OCI-LY7 (cell line): ENCODE results near the gene ASB4.

Source experiments
- CTCF ChIP-seq: fragments of 200-600 bp; sonication (generic); conservative IDR thresholded peaks from 2 replicates; pipeline ENCODE4 v1.5.1; 2014; ENCODE audit warnings: mild to moderate bottlenecking, antibody characterized with exemption, low read length, moderate library complexity, mixed read lengths
- EZH2phosphoT487 ChIP-seq: fragments of 200-600 bp; sonication (generic); IDR thresholded peaks from 2 replicates; pipeline ENCODE4 v1.6.1; 2018; ENCODE audit warnings: low read depth, borderline replicate concordance, mild to moderate bottlenecking, mixed run types, antibody characterized with exemption, low read length, moderate library complexity, mixed read lengths

GRCh38 chr7:95547361-95548348 is 61.9 kb downstream of the ASB4 start:
- TF ChIP-seq EZH2phosphoT487 (no peak), CTCF (no peak)
